Neural cell (in vitro differentiated cells): ENCODE measurements around the gene POU4F2. TPM values are rescaled to one million over a fixed set of nuclear protein-coding genes. Genes with fewer than 3 reads are reported as not detected.
"Not testable (repeated sequence)": the region's sequence is repeated elsewhere in the genome, so short reads cannot be mapped to it uniquely, and the experiment has no call there.

Experiments used
- H2AFZ ChIP-seq: fragments of 200-600, 300-800 bp; sonication (generic), shearing (Covaris generic); 2 replicates; pipeline ENCODE4 v1.6.0; 2014; ENCODE audit warnings: low read depth, mild to moderate bottlenecking, antibody characterized with exemption, low read length, moderate library complexity
- H3F3A ChIP-seq: fragments of 200-600 bp; shearing (Covaris generic); 2 replicates; pipeline ENCODE4 v1.6.1; 2016; ENCODE audit warnings: mild to moderate bottlenecking, moderate library complexity, mixed read lengths, antibody characterized with exemption, low read length; ENCODE audit not compliant: insufficient read depth, poor library complexity, severe bottlenecking
- H3K27ac ChIP-seq: fragments of 200-600, 300-800 bp; sonication (generic), shearing (Covaris generic); 2 replicates; pipeline ENCODE4 v1.5.1; 2014; ENCODE audit warnings: mild to moderate bottlenecking, low read length, moderate library complexity
- H3K27me3 ChIP-seq: fragments of 300-800, 200-600 bp; sonication (generic), shearing (Covaris generic); 2 replicates; pipeline ENCODE4 v1.6.0; 2014; ENCODE audit warnings: mild to moderate bottlenecking, low read depth, low read length, moderate library complexity; ENCODE audit not compliant: insufficient read depth
- H3K36me3 ChIP-seq: fragments of 300-800, 200-600 bp; sonication (generic), shearing (Covaris generic); 2 replicates; pipeline ENCODE4 v1.5.1; 2014; ENCODE audit warnings: mild to moderate bottlenecking, antibody characterized with exemption, low read length, moderate library complexity; ENCODE audit not compliant: insufficient read depth
- H3K4me2 ChIP-seq: fragments of 300-800, 200-600 bp; sonication (generic), shearing (Covaris generic); 2 replicates; pipeline ENCODE4 v1.6.0; 2014; ENCODE audit warnings: mild to moderate bottlenecking, low read length
- H3K4me3 ChIP-seq: fragments of 300-800, 200-600 bp; sonication (generic), shearing (Covaris generic); 2 replicates; pipeline ENCODE4 v1.5.1; 2014; ENCODE audit warnings: mild to moderate bottlenecking, low read length, moderate library complexity
- H3K79me2 ChIP-seq: fragments of 200-600 bp; shearing (Covaris generic); replicated peaks from 2 replicates; pipeline ENCODE4 v1.6.0; 2014; ENCODE audit warnings: mild to moderate bottlenecking, low read length, moderate library complexity; ENCODE audit not compliant: insufficient read depth
- H3K9ac ChIP-seq: fragments of 300-800, 200-600 bp; sonication (generic), shearing (Covaris generic); 2 replicates; pipeline ENCODE4 v1.6.1; 2016; ENCODE audit warnings: mild to moderate bottlenecking, low read length, mixed read lengths
- H3K9me2 ChIP-seq: fragments of 200-600 bp; shearing (Covaris generic); 2 replicates; pipeline ENCODE4 v1.6.1; 2016; ENCODE audit warnings: mild to moderate bottlenecking, low read length, mixed read lengths; ENCODE audit not compliant: insufficient read depth
- H3K9me3 ChIP-seq: fragments of 200-600, 300-800 bp; sonication (generic), shearing (Covaris generic); 2 replicates; pipeline ENCODE4 v1.6.1; 2016; ENCODE audit warnings: mild to moderate bottlenecking, mixed run types, low read length, moderate library complexity, mixed read lengths
- H4K20me1 ChIP-seq: fragments of 200-600 bp; shearing (Covaris generic); 2 replicates; pipeline ENCODE4 v1.6.1; 2016; ENCODE audit warnings: mild to moderate bottlenecking, mixed run types; ENCODE audit not compliant: insufficient read depth
- CTCF ChIP-seq: fragments of 450-650 bp; IDR thresholded peaks from 2 replicates; pipeline ENCODE4 v1.5.1; 2014; ENCODE audit warnings: antibody characterized with exemption, mild to moderate bottlenecking, moderate library complexity; ENCODE audit not compliant: poor library complexity, severe bottlenecking
- EP300 ChIP-seq: fragments of 450-650 bp; conservative IDR thresholded peaks from 2 replicates; pipeline ENCODE4 v1.6.1; 2014; ENCODE audit warnings: antibody characterized with exemption, mild to moderate bottlenecking, moderate library complexity; ENCODE audit not compliant: poor library complexity, severe bottlenecking
- EZH2 ChIP-seq: fragments of 200-600, 300-800 bp; shearing (Covaris generic), sonication (generic); IDR thresholded peaks from 2 replicates; pipeline ENCODE4 v1.6.1; 2014; ENCODE audit warnings: antibody characterized with exemption, low read length, borderline replicate concordance, mild to moderate bottlenecking; ENCODE audit not compliant: insufficient read depth, poor library complexity, severe bottlenecking
- MXI1 ChIP-seq: fragments of 450-650 bp; conservative IDR thresholded peaks from 2 replicates; pipeline ENCODE4 v1.6.1; 2014; ENCODE audit warnings: antibody characterized with exemption, mild to moderate bottlenecking; ENCODE audit not compliant: poor library complexity, severe bottlenecking
- POLR2AphosphoS5 ChIP-seq: IDR thresholded peaks from 2 replicates; pipeline ENCODE4 v1.6.1; 2012
- RAD21 ChIP-seq: fragments of 450-650 bp; conservative IDR thresholded peaks from 2 replicates; pipeline ENCODE4 v1.6.1; 2014; ENCODE audit warnings: antibody characterized with exemption, mild to moderate bottlenecking, moderate library complexity
- REST ChIP-seq: IDR thresholded peaks from 2 replicates; pipeline ENCODE4 v1.6.1; 2012; ENCODE audit warnings: borderline replicate concordance
- SMC3 ChIP-seq: fragments of 450-650 bp; conservative IDR thresholded peaks from 2 replicates; pipeline ENCODE4 v1.6.1; 2014; ENCODE audit warnings: antibody characterized with exemption, mild to moderate bottlenecking, moderate library complexity; ENCODE audit not compliant: poor library complexity
- TAF1 ChIP-seq: IDR thresholded peaks from 2 replicates; pipeline ENCODE4 v1.6.1; 2012; ENCODE audit warnings: low read depth
- polyA plus RNA-seq: library from polyadenylated mRNA; depleted of rRNA; stranded (reverse); fragments of >200 nt; gene quantifications from 2 replicates; pipeline ENCODE4 v1.2.3, GENCODE V29; 2014

Gene POU4F2
- polyA plus RNA-seq, 1 donor from 2014 or later: not detected

- Histone ChIP-seq H3K79me2 (no peaks in the 10 kb centered on the region), H3K9ac (no peak overlapping the region), H3K9me3 (no peaks in the 10 kb centered on the region), H3K36me3 (no peaks in the 10 kb centered on the region), H3F3A (no peaks in the 10 kb centered on the region), H3K4me3 (no peak overlapping the region), H3K27ac (no peak overlapping the region), H4K20me1 (no peaks in the 10 kb centered on the region), H2AFZ (no peak overlapping the region), H3K9me2 (no peaks in the 10 kb centered on the region), H3K4me2 (no peak overlapping the region), H3K27me3 (peaks cover 14% of the 10 kb centered on the region)
- TF ChIP-seq SMC3: no peak
Observed at GRCh38 chr4:146661367-146661766, 22.7 kb downstream of the POU4F2 start.

- not testable (repeated sequence) for H4K20me1 ChIP-seq, H3K9ac ChIP-seq, H3F3A ChIP-seq, H3K79me2 ChIP-seq, H3K27me3 ChIP-seq, H3K4me2 ChIP-seq, H3K9me3 ChIP-seq, H3K27ac ChIP-seq, H3K36me3 ChIP-seq, H3K9me2 ChIP-seq, H3K4me3 ChIP-seq, H2AFZ ChIP-seq
Observed at GRCh38 chr4:146663968-146664311, 25.2 kb downstream of the POU4F2 start.

GRCh38 chr4:146674829-146675570 lies 36.3 kb downstream of the POU4F2 start:
- no peaks in the 10 kb centered on the region for H3K79me2 ChIP-seq
- H3K4me3 ChIP-seq: no peak overlapping the region
- no peaks in the 10 kb centered on the region for H4K20me1 ChIP-seq
- no peak overlapping the region for H3K27ac ChIP-seq
- no peak overlapping the region for H2AFZ ChIP-seq
- no peaks in the 10 kb centered on the region for H3F3A ChIP-seq
- H3K9ac ChIP-seq: no peak overlapping the region
- H3K9me2 ChIP-seq: no peaks in the 10 kb centered on the region
- TF ChIP-seq MXI1 (no peak), POLR2AphosphoS5 (no peak), EP300 (no peak), SMC3 (no peak), CTCF (no peak), REST (no peak), RAD21 (no peak), EZH2 (no peak), TAF1 (no peak)
- H3K36me3 ChIP-seq: no peaks in the 10 kb centered on the region
- H3K4me2 ChIP-seq: no peak overlapping the region
- H3K9me3 ChIP-seq: no peaks in the 10 kb centered on the region
- no peaks in the 10 kb centered on the region for H3K27me3 ChIP-seq

Other genes starting within 250 kb of the POU4F2 start
- gene SLC10A7, start 117.0 kb upstream of the POU4F2 start, polyA plus RNA-seq: 5.5 and 7.0 TPM in 2 replicates